Esophagus squamous epithelium (tissue), 4 donors: Measurements from ENCODE around the gene P4HB.

Source experiments
- POLR2A ChIP-seq, 4 donors: fragments of 450-650 bp; IDR thresholded peaks; one replicate each; pipeline ENCODE4 v1.6.1; 2017; ENCODE audit warnings: antibody characterized with exemption in 4 of 4, mild to moderate bottlenecking in 4 of 4, moderate library complexity in 3 of 4
- TF ChIP-seq, protein P1 (sequence below), 6 experiments: fragments of 450-650 bp in 4 of 6; fragments of 200-600 bp in 2 of 6; sonication (generic) in 2 of 6; IDR thresholded peaks; one replicate each; pipeline ENCODE4 v1.5.1; 2016 to 2019; ENCODE audit warnings: antibody characterized with exemption in 6 of 6, mild to moderate bottlenecking in 4 of 6, moderate library complexity in 4 of 6

DNA sequence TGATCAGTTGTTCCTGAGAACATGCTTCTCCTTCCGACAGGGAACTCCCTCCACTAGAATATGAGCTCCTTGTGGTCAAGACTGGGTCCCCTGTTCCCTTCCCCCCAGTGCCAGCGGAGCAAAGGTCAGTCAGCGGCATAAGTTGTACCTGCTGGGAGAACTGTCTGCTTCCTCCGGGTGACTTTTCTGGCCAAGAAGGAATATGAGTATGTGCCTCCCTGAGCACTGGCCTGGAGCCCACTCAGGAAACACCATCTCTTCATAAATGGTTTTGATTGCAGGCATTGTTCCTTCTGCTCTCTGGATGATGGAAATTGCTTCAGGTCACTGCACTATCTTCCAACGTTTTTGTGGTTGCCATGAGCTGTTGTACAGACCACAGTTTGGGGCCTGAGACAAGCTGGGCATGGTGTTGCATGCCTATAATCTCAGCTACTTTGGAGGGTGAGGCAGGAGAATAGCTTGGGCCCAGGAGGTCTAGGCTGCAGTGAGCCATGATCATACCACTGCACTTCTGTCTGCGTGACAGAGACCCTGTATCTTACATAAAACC, 2.9 kb upstream of the P4HB start:
- TF ChIP-seq, protein P1, sequence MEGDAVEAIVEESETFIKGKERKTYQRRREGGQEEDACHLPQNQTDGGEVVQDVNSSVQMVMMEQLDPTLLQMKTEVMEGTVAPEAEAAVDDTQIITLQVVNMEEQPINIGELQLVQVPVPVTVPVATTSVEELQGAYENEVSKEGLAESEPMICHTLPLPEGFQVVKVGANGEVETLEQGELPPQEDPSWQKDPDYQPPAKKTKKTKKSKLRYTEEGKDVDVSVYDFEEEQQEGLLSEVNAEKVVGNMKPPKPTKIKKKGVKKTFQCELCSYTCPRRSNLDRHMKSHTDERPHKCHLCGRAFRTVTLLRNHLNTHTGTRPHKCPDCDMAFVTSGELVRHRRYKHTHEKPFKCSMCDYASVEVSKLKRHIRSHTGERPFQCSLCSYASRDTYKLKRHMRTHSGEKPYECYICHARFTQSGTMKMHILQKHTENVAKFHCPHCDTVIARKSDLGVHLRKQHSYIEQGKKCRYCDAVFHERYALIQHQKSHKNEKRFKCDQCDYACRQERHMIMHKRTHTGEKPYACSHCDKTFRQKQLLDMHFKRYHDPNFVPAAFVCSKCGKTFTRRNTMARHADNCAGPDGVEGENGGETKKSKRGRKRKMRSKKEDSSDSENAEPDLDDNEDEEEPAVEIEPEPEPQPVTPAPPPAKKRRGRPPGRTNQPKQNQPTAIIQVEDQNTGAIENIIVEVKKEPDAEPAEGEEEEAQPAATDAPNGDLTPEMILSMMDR (IDR thresholded peaks at IDR 0.05): no peak
- no peak for TF ChIP-seq POLR2A (IDR thresholded peaks at IDR 0.05)
